PC-9 (cell line): ENCODE results near the gene GALNT13. TPM values are rescaled to one million over a fixed set of nuclear protein-coding genes. Genes with fewer than 3 reads are reported as not detected.

Experiments used
- BruUV-seq: library from RNA; stranded (reverse); fragments of 400-500 nt; replicated peaks from 2 replicates; lab custom pipeline; 2021; lab: Mats Ljungman, UMichigan
- CTCF ChIA-PET: fragments of 300-600 bp; sonication (Branson Sonifier 250); formaldehyde crosslinking; loops from one replicate; lab custom pipeline; 2022; ENCODE audit warnings: antibody characterized with exemption; lab: Charles Lee
- POLR2A ChIA-PET: fragments of 300-600 bp; sonication (Branson Sonifier 250); formaldehyde crosslinking; loops from one replicate; lab custom pipeline; 2022; ENCODE audit warnings: antibody characterized with exemption; ENCODE audit not compliant: unreplicated experiment; lab: Charles Lee
- DNase-seq, 2 experiments: peaks; one replicate each; pipeline versions ENCODE4 v3.0.0 to v3.0.0-alpha.2; 2015 to 2022; ENCODE audit warnings: mixed read lengths in 1 of 2
- H2AFZ ChIP-seq: fragments of 200-600 bp; sonication (generic); 2 replicates; pipeline ENCODE4 v1.8.1; 2017; ENCODE audit warnings: antibody characterized with exemption
- H3F3A ChIP-seq: fragments of 200-600 bp; sonication (generic); 2 replicates; pipeline ENCODE4 v1.8.1; 2017; ENCODE audit warnings: antibody characterized with exemption, mild to moderate bottlenecking, low read depth; ENCODE audit not compliant: insufficient read depth
- H3K27ac ChIP-seq: fragments of 200-600 bp; sonication (generic); 2 replicates; pipeline ENCODE4 v1.6.1; 2016; ENCODE audit warnings: mixed run types
- H3K27me3 ChIP-seq: fragments of 200-600 bp; sonication (generic); 2 replicates; pipeline ENCODE4 v1.6.1; 2016; ENCODE audit warnings: low read depth, mixed run types; ENCODE audit not compliant: insufficient read depth
- H3K36me3 ChIP-seq: fragments of 200-600 bp; sonication (generic); 2 replicates; pipeline ENCODE4 v1.6.1; 2016; ENCODE audit warnings: low read depth, mixed run types
- H3K4me1 ChIP-seq: fragments of 200-600 bp; sonication (generic); replicated peaks from 2 replicates; pipeline ENCODE4 v1.6.1; 2016; ENCODE audit warnings: mixed run types; ENCODE audit not compliant: insufficient read depth
- H3K4me2 ChIP-seq: fragments of 200-600 bp; sonication (generic); 2 replicates; pipeline ENCODE4 v1.6.1; 2017; ENCODE audit warnings: mixed run types
- H3K4me3 ChIP-seq: fragments of 200-600 bp; sonication (generic); 2 replicates; pipeline ENCODE4 v1.6.1; 2016; ENCODE audit warnings: mixed run types
- H3K79me2 ChIP-seq: fragments of 200-600 bp; sonication (generic); 2 replicates; pipeline ENCODE4 v1.6.1; 2017; ENCODE audit warnings: low read depth, mixed run types
- H3K9me2 ChIP-seq: fragments of 200-600 bp; sonication (generic); 2 replicates; pipeline ENCODE4 v1.8.1; 2017; ENCODE audit warnings: mild to moderate bottlenecking; ENCODE audit not compliant: insufficient read depth
- H3K9me3 ChIP-seq: fragments of 200-600 bp; sonication (generic); 2 replicates; pipeline ENCODE4 v1.8.1; 2016; ENCODE audit warnings: low read depth; ENCODE audit not compliant: insufficient read depth
- H4K20me1 ChIP-seq: fragments of 200-600 bp; sonication (generic); 2 replicates; pipeline ENCODE4 v1.8.1; 2017; ENCODE audit not compliant: insufficient read depth
- EZH2 ChIP-seq: fragments of 200-600 bp; sonication (generic); IDR thresholded peaks from 2 replicates; pipeline ENCODE4 v1.8.0; 2017; ENCODE audit warnings: antibody characterized with exemption, low read depth
- intact Hi-C: fragments of 100-400 bp; cut with micrococcal nuclease; formaldehyde crosslinking; loops from one replicate; pipeline ENCODE4 v1.10.0; 2022; ENCODE audit not compliant: unreplicated experiment
- total RNA-seq: library from RNA; stranded (reverse); gene quantifications from 2 replicates; pipeline ENCODE4 v1.2.3, GENCODE V29; 2021
- TF ChIP-seq, protein P1 (sequence below): fragments of 200-600 bp; sonication (generic); conservative IDR thresholded peaks from 2 replicates; pipeline ENCODE4 v1.6.1; 2017; ENCODE audit warnings: mixed run types, antibody characterized with exemption, mild to moderate bottlenecking, moderate library complexity

Gene GALNT13
- total RNA-seq, 1 experiment from 2014 or later: 3.6 TPM

GRCh38 chr2:153912798-153913396, 41.2 kb downstream of the GALNT13 start:
- no TSS peak for BruUV-seq
- Histone ChIP-seq H3K27me3 (no peaks in the 10 kb centered on the region), H3K36me3 (no peaks in the 10 kb centered on the region), H2AFZ (no peak overlapping the region), H4K20me1 (no peaks in the 10 kb centered on the region), H3K79me2 (no peaks in the 10 kb centered on the region), H3K9me2 (no peaks in the 10 kb centered on the region), H3K27ac (no peak overlapping the region), H3K4me3 (no peak overlapping the region), H3K4me1 (no peaks in the 10 kb centered on the region), H3K9me3 (no peaks in the 10 kb centered on the region), H3F3A (no peaks in the 10 kb centered on the region), H3K4me2 (no peak overlapping the region)
- TF ChIP-seq EZH2: no peak
- TF ChIP-seq, protein P1, sequence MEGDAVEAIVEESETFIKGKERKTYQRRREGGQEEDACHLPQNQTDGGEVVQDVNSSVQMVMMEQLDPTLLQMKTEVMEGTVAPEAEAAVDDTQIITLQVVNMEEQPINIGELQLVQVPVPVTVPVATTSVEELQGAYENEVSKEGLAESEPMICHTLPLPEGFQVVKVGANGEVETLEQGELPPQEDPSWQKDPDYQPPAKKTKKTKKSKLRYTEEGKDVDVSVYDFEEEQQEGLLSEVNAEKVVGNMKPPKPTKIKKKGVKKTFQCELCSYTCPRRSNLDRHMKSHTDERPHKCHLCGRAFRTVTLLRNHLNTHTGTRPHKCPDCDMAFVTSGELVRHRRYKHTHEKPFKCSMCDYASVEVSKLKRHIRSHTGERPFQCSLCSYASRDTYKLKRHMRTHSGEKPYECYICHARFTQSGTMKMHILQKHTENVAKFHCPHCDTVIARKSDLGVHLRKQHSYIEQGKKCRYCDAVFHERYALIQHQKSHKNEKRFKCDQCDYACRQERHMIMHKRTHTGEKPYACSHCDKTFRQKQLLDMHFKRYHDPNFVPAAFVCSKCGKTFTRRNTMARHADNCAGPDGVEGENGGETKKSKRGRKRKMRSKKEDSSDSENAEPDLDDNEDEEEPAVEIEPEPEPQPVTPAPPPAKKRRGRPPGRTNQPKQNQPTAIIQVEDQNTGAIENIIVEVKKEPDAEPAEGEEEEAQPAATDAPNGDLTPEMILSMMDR: no peak
- DNase-seq: no peak
- POLR2A ChIA-PET: no interaction called here
- intact Hi-C loops: no loop called here
- CTCF ChIA-PET: no interaction called here

DNA sequence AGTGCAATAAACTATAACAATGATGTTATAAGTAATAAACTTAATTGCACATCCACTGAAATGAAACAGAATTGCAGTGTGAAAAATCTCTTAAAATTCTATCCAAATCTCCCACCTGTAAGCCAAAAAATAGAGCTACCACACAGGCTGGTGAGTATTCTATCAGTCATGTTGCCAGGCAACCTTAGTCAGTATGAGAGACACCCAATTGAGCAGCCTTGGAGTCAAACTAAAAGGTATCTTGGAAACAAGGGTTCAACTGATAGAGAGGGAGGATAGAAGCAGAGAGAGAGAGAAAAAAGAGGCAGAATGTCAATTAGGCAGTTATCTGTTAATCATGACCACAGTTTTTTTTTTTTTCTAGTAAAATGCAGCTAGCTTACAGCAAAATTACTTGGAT, 45.8 kb downstream of the GALNT13 start:
- no peaks in the 10 kb centered on the region for H3K9me2 ChIP-seq
- no peaks in the 10 kb centered on the region for H3K36me3 ChIP-seq
- no TSS peak for BruUV-seq
- H3K27me3 ChIP-seq: no peaks in the 10 kb centered on the region
- H4K20me1 ChIP-seq: no peaks in the 10 kb centered on the region
- H3K79me2 ChIP-seq: no peaks in the 10 kb centered on the region
- no peaks in the 10 kb centered on the region for H3K9me3 ChIP-seq
- H3K27ac ChIP-seq: no peak overlapping the region
- H3K4me2 ChIP-seq: no peak overlapping the region
- TF ChIP-seq EZH2: no peak
- TF ChIP-seq, protein P1: no peak
- intact Hi-C loops: no loop called here
- H3F3A ChIP-seq: no peaks in the 10 kb centered on the region
- no peaks in the 10 kb centered on the region for H3K4me1 ChIP-seq
- ChIA-PET POLR2A (no interaction called here), CTCF (no interaction called here)
- no peak for DNase-seq
- H3K4me3 ChIP-seq: no peak overlapping the region
- no peak overlapping the region for H2AFZ ChIP-seq

DNA sequence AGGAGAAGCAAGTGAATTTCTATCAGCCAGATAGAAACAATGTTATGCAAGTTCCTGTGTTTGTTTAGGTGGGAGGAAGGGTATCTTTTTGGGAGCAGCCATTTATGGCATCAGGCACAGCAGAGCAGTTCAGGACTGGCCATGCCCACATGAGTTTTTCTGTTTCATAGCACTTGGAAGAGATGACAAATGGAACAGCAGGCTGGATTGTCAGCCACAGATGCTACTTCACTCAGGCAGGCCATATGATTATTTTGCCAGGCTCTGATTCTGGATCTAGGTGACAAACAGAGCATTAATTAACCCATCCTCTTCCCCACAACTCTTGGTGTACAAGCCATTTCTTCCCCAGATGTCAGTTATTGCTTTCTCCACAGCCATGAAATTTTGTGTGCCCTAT, 63.8 kb downstream of the GALNT13 start:
- H3K79me2 ChIP-seq: no peaks in the 10 kb centered on the region
- H3K36me3 ChIP-seq: no peaks in the 10 kb centered on the region
- no TSS peak for BruUV-seq
- no peak for DNase-seq
- no peak overlapping the region for H2AFZ ChIP-seq
- no peaks in the 10 kb centered on the region for H3K27me3 ChIP-seq
- H3K27ac ChIP-seq: no peak overlapping the region
- no peaks in the 10 kb centered on the region for H3K9me2 ChIP-seq
- ChIA-PET POLR2A (no interaction called here), CTCF (no interaction called here)
- no peak overlapping the region for H3K4me3 ChIP-seq
- H4K20me1 ChIP-seq: no peaks in the 10 kb centered on the region
- H3K9me3 ChIP-seq: no peaks in the 10 kb centered on the region
- intact Hi-C loops: no loop called here
- no peak overlapping the region for H3K4me2 ChIP-seq
- no peak for TF ChIP-seq EZH2
- TF ChIP-seq, protein P1: no peak
- H3F3A ChIP-seq: no peaks in the 10 kb centered on the region
- H3K4me1 ChIP-seq: 0 out of 2 replicates have a peak, but pooled peaks cover 6% of the 10 kb centered on the region
